ENCODE data around the gene PRKD2.
"Not testable (repeated sequence)": the region's sequence is repeated elsewhere in the genome, so short reads cannot be mapped to it uniquely, and the experiment has no call there.

The PRKD2 gene

GRCh38 chr19:46723471-46723870 lies 6.6 kb upstream of the PRKD2 start:
- DNase-seq = no peak

- no peak for DNase-seq
Observed at GRCh38 chr19:46723023-46723461, 6.1 kb upstream of the PRKD2 start.

- no peak for DNase-seq
Observed at GRCh38 chr19:46722421-46723022, 5.6 kb upstream of the PRKD2 start.

- no peak for DNase-seq
Observed at GRCh38 chr19:46722004-46722380, 5.1 kb upstream of the PRKD2 start.

GRCh38 chr19:46721269-46722003 lies 4.5 kb upstream of the PRKD2 start:
- no peak for DNase-seq

GRCh38 chr19:46720503-46721239 lies 3.8 kb upstream of the PRKD2 start:
- DNase-seq = no peak

- no peak for DNase-seq
Observed at GRCh38 chr19:46719629-46720502, 3.0 kb upstream of the PRKD2 start.

GRCh38 chr19:46718934-46719622 lies 2.2 kb upstream of the PRKD2 start:
- no peak for DNase-seq

GRCh38 chr19:46718157-46718933 lies 1.4 kb upstream of the PRKD2 start:
- DNase-seq = no peak

GRCh38 chr19:46717716-46718143 lies 816 bp upstream of the PRKD2 start:
- DNase-seq = no peak

GRCh38 chr19:46716672-46717033 lies 261 bp downstream of the PRKD2 start:
- DNase-seq = no peak

GRCh38 chr19:46715975-46716671 lies 791 bp downstream of the PRKD2 start:
- no peak for DNase-seq

- DNase-seq = no peak
Observed at GRCh38 chr19:46715620-46715974, 1.3 kb downstream of the PRKD2 start.

GRCh38 chr19:46714444-46715106 lies 2.3 kb downstream of the PRKD2 start:
- DNase-seq = no peak

GRCh38 chr19:46713781-46714443 lies 3.0 kb downstream of the PRKD2 start:
- peak; percentile 86 for DNase-seq

GRCh38 chr19:46712768-46713338 lies 4.1 kb downstream of the PRKD2 start:
- not testable (repeated sequence) for DNase-seq

- DNase-seq = no peak
Observed at GRCh38 chr19:46710687-46711086, 6.2 kb downstream of the PRKD2 start.

- DNase-seq = peak; percentile 16
Observed at GRCh38 chr19:46704379-46705076, 12.4 kb downstream of the PRKD2 start.

- DNase-seq = no peak
Observed at GRCh38 chr19:46700704-46701103, 16.2 kb downstream of the PRKD2 start.
